ENCODE results near the gene MYRFL. TPM values are rescaled to one million over a fixed set of nuclear protein-coding genes. Genes with fewer than 3 reads are reported as not detected.

The MYRFL gene
- total RNA-seq, 1 experiment from 2014 or later = 0.57 TPM

DNA sequence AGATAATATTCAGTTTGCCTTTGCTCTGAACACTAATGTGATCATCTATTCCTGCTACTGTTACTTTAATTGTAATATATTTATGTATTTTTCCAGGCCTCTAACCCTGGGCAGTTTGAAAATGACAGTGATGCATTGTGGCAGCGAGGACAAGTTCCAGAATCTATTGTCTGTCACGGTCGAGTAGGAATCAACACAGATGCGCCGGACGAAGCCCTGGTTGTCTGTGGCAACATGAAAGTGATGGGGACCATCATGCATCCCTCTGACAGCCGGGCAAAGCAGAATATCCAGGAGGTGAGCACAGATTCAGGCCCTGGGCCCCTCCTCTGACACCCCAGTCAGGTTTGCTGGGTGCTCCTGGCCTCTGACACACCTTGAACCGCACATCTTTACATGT, 78.5 kb downstream of the MYRFL start:
- no peak overlapping the region for H3K23ac ChIP-seq (ENCODE audit: insufficient read length, low read depth, low read length)
- H2BK12ac ChIP-seq (ENCODE audit: insufficient read length, low read depth, low read length) = no peak overlapping the region
- no peak overlapping the region for H4K91ac ChIP-seq (ENCODE audit: insufficient read length, low read depth, low read length)
- no peaks in the 10 kb centered on the region for H3K79me2 ChIP-seq (ENCODE audit: insufficient read depth, low read length)
- no peak overlapping the region for H2BK5ac ChIP-seq (ENCODE audit: insufficient read length, low read length)
- no peak overlapping the region for H3K27ac ChIP-seq (ENCODE audit: insufficient read length, low read depth, low read length)
- Mint-ChIP-seq H3K27ac (no peak overlapping the region), H3K27me3 (ENCODE audit: low read depth) (no peaks in the 10 kb centered on the region), H3K36me3 (ENCODE audit: insufficient read depth in 1 of 3, low read depth in 3 of 3) (no peaks in the 10 kb centered on the region; a peak in 1 of 7 replicates), H3K4me3 (no peak overlapping the region), H3K4me1 (peaks cover 9 to 23% of the 10 kb centered on the region in 2 experiments), H3K9me3 (no peaks in the 10 kb centered on the region)
- no peaks in the 10 kb centered on the region for H3K79me1 ChIP-seq (ENCODE audit: insufficient read depth, low read depth, low read length, poor library complexity, severe bottlenecking)
- H2AFZ ChIP-seq (ENCODE audit: low read length) = no peak overlapping the region
- H3K27me3 ChIP-seq (ENCODE audit: insufficient read depth, low read length) = no peaks in the 10 kb centered on the region
- TF ChIP-seq CTCF (conservative IDR thresholded peaks at IDR 0.05) = no peak
- H3K4me1 ChIP-seq (ENCODE audit: insufficient read depth, low read length) = no peaks in the 10 kb centered on the region; the same call in 1 of the 2 replicates
- no peak overlapping the region for H3K18ac ChIP-seq (ENCODE audit: insufficient read length, low read depth, low read length)
- H3K23me2 ChIP-seq (ENCODE audit: insufficient read length, low read depth, low read length, poor library complexity, severe bottlenecking) = no peaks in the 10 kb centered on the region
- no peaks in the 10 kb centered on the region for H3K9me3 ChIP-seq (ENCODE audit: control insufficient read depth, low read depth, low read length)
- no peak overlapping the region for H2BK20ac ChIP-seq (ENCODE audit: low read depth, low read length, poor library complexity, severe bottlenecking)
- no peak overlapping the region for H3T11ph ChIP-seq (ENCODE audit: low read length)
- no peak overlapping the region for H3K56ac ChIP-seq (ENCODE audit: insufficient read length, low read depth, low read length)
- DNase-seq = no peak
- H3K9ac ChIP-seq (ENCODE audit: extremely low read depth, insufficient read length, low read length) = no peak overlapping the region
- no peak overlapping the region for H4K8ac ChIP-seq (replicated peaks; ENCODE audit: insufficient read length, low read depth, low read length)
- WGBS (ENCODE audit: extremely low coverage, insufficient read length, low lambda C conversion rate) = no CpG with 5 or more reads among the region's 8 CpGs
- no peak overlapping the region for H3K14ac ChIP-seq (ENCODE audit: insufficient read depth, low read length)
- no peak overlapping the region for H4K5ac ChIP-seq (ENCODE audit: insufficient read length, low read depth, low read length)
- H4K20me1 ChIP-seq (ENCODE audit: control insufficient read depth, insufficient read depth, insufficient read length) = no peaks in the 10 kb centered on the region
- H3K4ac ChIP-seq (ENCODE audit: low read depth, low read length) = no peak overlapping the region
- H2AK5ac ChIP-seq (ENCODE audit: insufficient read length, low read length) = no peak overlapping the region
- no peak overlapping the region for H2BK120ac ChIP-seq (ENCODE audit: low read depth, low read length, poor library complexity, severe bottlenecking)
- no peak overlapping the region for H2BK15ac ChIP-seq (ENCODE audit: low read depth, low read length)
- H3K4me2 ChIP-seq (ENCODE audit: insufficient read depth, insufficient read length, low read length) = no peak overlapping the region
